ENCODE data around the gene GRK5. TPM values are rescaled to one million over a fixed set of nuclear protein-coding genes. Genes with fewer than 3 reads are reported as not detected.
"Not testable (repeated sequence)": the region's sequence is repeated elsewhere in the genome, so short reads cannot be mapped to it uniquely, and the experiment has no call there.

Gene GRK5
- total RNA-seq, 1 experiment from 2014 or later = 29.0 TPM

- DNase-seq (ENCODE audit: low read depth, low spot score) (no peak), ATAC-seq (peak; percentile 46)
- in situ Hi-C loops (cut with HindIII; ENCODE audit: low pct_unique_long_range_greater_than_20kb, low sequenced_read_pairs) (no loop called here), intact Hi-C loops (cut with micrococcal nuclease; ENCODE audit: unreplicated experiment) (no loop called here)
- ChIA-PET CTCF (interaction anchor here (0.6 kb wide), 1 partner anchor 135 kb away, joined by 5 read pairs; no protein-coding TSS in a partner anchor), POLR2A (no interaction called here)
- no peak overlapping the region for H3K4me3 ChIP-seq (ENCODE audit: low read depth in 2 of 2, low read length in 2 of 2)
- TF ChIP-seq CTCF (IDR thresholded peaks at IDR 0.05) = no peak
- no peak for TF ChIP-seq POLR2AphosphoS5 (IDR thresholded peaks at IDR 0.05; ENCODE audit: low read depth, low read length)
- no peak for TF ChIP-seq SIN3A (IDR thresholded peaks at IDR 0.05; ENCODE audit: borderline replicate concordance, insufficient read depth, low read depth, low read length)
- no peak for TF ChIP-seq REST (IDR thresholded peaks at IDR 0.05; ENCODE audit: insufficient read depth in 1 of 2, low read depth in 2 of 2, low read length in 1 of 2)
- no peak for TF ChIP-seq TCF7L2 (IDR thresholded peaks at IDR 0.05; ENCODE audit: low read depth, low read length)
- no peaks in the 10 kb centered on the region for H3K27me3 ChIP-seq (ENCODE audit: control insufficient read depth, insufficient read depth, low read length)
- H3K9me3 ChIP-seq (ENCODE audit: control insufficient read depth, insufficient read depth, low read depth, low read length) = no peaks in the 10 kb centered on the region
- H3K36me3 ChIP-seq (ENCODE audit: control insufficient read depth, insufficient read depth, low read length) = no peaks in the 10 kb centered on the region
- no peaks in the 10 kb centered on the region for H3K4me1 ChIP-seq (ENCODE audit: control insufficient read depth, insufficient read depth, low read length)
- BruUV-seq (replicated peaks) = no TSS peak
- no peak overlapping the region for H3K27ac ChIP-seq (ENCODE audit: low read length)
These were observed 223.8 kb downstream of the GRK5 start for GRCh38 chr10:119431034-119431772.

- no peak overlapping the region for H3K4me3 ChIP-seq (ENCODE audit: low read depth in 2 of 2, low read length in 2 of 2)
- BruUV-seq (replicated peaks) = no TSS peak
- intact Hi-C loops (cut with micrococcal nuclease; ENCODE audit: unreplicated experiment) (no loop called here), in situ Hi-C loops (cut with HindIII; ENCODE audit: low pct_unique_long_range_greater_than_20kb, low sequenced_read_pairs) (no loop called here)
- H3K9me3 ChIP-seq (ENCODE audit: control insufficient read depth, insufficient read depth, low read depth, low read length) = no peaks in the 10 kb centered on the region
- peak; percentile 27; the same call in 1 of the 2 replicates for ATAC-seq
- DNase-seq (ENCODE audit: low read depth, low spot score) = no peak
- H3K36me3 ChIP-seq (ENCODE audit: control insufficient read depth, insufficient read depth, low read length) = no peaks in the 10 kb centered on the region
- ChIA-PET CTCF (no interaction called here), POLR2A (no interaction called here)
- no peak overlapping the region for H3K27ac ChIP-seq (ENCODE audit: low read length)
- H3K27me3 ChIP-seq (ENCODE audit: control insufficient read depth, insufficient read depth, low read length) = no peaks in the 10 kb centered on the region
- TF ChIP-seq POLR2AphosphoS5 (IDR thresholded peaks at IDR 0.05; ENCODE audit: low read depth, low read length) (no peak), REST (IDR thresholded peaks at IDR 0.05; ENCODE audit: insufficient read depth in 1 of 2, low read depth in 2 of 2, low read length in 1 of 2) (no peak), CTCF (IDR thresholded peaks at IDR 0.05) (no peak), SIN3A (IDR thresholded peaks at IDR 0.05; ENCODE audit: borderline replicate concordance, insufficient read depth, low read depth, low read length) (no peak), TCF7L2 (IDR thresholded peaks at IDR 0.05; ENCODE audit: low read depth, low read length) (no peak)
- H3K4me1 ChIP-seq (ENCODE audit: control insufficient read depth, insufficient read depth, low read length) = no peaks in the 10 kb centered on the region
These were observed 224.4 kb downstream of the GRK5 start for GRCh38 chr10:119431773-119432135.

- ATAC-seq; H3K9me3 ChIP-seq (ENCODE audit: control insufficient read depth, insufficient read depth, low read depth, low read length); H3K27me3 ChIP-seq (ENCODE audit: control insufficient read depth, insufficient read depth, low read length); DNase-seq (ENCODE audit: low read depth, low spot score); POLR2A ChIA-PET; H3K4me3 ChIP-seq (ENCODE audit: low read depth in 2 of 2, low read length in 2 of 2); BruUV-seq (replicated peaks); H3K4me1 ChIP-seq (ENCODE audit: control insufficient read depth, insufficient read depth, low read length); intact Hi-C loops (cut with micrococcal nuclease; ENCODE audit: unreplicated experiment); in situ Hi-C loops (cut with HindIII; ENCODE audit: low pct_unique_long_range_greater_than_20kb, low sequenced_read_pairs); H3K36me3 ChIP-seq (ENCODE audit: control insufficient read depth, insufficient read depth, low read length); H3K27ac ChIP-seq (ENCODE audit: low read length); CTCF ChIA-PET: not testable (repeated sequence)
These were observed 227.6 kb downstream of the GRK5 start for GRCh38 chr10:119434942-119435341.

All from Panc1 (cell line).